ENCODE data around the gene KLHL3.

KLHL3 gene

GRCh38 chr5:137727623-137728022 is 8.3 kb downstream of the KLHL3 start:
- H3K4me3 ChIP-seq (replicated peaks in 1 of 2; ENCODE audit: low read depth in 2 of 2, low read length in 2 of 2): no peak overlapping the region
- TF ChIP-seq, protein P1, sequence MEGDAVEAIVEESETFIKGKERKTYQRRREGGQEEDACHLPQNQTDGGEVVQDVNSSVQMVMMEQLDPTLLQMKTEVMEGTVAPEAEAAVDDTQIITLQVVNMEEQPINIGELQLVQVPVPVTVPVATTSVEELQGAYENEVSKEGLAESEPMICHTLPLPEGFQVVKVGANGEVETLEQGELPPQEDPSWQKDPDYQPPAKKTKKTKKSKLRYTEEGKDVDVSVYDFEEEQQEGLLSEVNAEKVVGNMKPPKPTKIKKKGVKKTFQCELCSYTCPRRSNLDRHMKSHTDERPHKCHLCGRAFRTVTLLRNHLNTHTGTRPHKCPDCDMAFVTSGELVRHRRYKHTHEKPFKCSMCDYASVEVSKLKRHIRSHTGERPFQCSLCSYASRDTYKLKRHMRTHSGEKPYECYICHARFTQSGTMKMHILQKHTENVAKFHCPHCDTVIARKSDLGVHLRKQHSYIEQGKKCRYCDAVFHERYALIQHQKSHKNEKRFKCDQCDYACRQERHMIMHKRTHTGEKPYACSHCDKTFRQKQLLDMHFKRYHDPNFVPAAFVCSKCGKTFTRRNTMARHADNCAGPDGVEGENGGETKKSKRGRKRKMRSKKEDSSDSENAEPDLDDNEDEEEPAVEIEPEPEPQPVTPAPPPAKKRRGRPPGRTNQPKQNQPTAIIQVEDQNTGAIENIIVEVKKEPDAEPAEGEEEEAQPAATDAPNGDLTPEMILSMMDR (IDR thresholded peaks at IDR 0.05; ENCODE audit: low read depth, low read length): no peak
- DNase-seq (ENCODE audit: low read depth in 2 of 2): no peak

DNA sequence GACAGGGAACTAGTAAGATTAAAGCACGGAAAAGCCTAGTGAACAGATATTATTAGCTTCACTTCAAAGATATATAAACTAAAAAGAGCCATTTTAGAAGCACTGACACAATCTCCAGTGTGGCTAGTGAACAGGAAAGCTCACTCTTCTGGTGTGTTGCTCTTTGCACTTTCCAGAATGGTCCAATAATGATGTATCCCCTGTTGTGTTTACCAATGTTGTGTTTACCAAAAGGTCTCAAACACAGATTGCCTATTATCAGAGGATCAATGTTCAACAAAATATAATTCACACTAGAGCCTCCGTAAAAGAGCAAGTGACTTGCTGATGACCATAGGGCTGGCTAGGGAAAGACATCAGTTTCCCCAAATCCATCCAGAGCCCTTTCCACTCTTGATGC is 11.6 kb downstream of the KLHL3 start:
- TF ChIP-seq, protein P1 (IDR thresholded peaks at IDR 0.05; ENCODE audit: low read depth, low read length): no peak
- no peak for DNase-seq (ENCODE audit: low read depth in 2 of 2)
- H3K4me3 ChIP-seq (replicated peaks in 1 of 2; ENCODE audit: low read depth in 2 of 2, low read length in 2 of 2): no peak overlapping the region

- no peak overlapping the region for H3K4me3 ChIP-seq (replicated peaks in 1 of 2; ENCODE audit: low read depth in 2 of 2, low read length in 2 of 2)
- no peak for DNase-seq (ENCODE audit: low read depth in 2 of 2)
- TF ChIP-seq, protein P1 (IDR thresholded peaks at IDR 0.05; ENCODE audit: low read depth, low read length): no peak
These were observed 17.3 kb downstream of the KLHL3 start for GRCh38 chr5:137718611-137719010.

- no peak for DNase-seq (ENCODE audit: low read depth in 2 of 2)
- no peak overlapping the region for H3K4me3 ChIP-seq (replicated peaks in 1 of 2; ENCODE audit: low read depth in 2 of 2, low read length in 2 of 2)
- TF ChIP-seq, protein P1 (IDR thresholded peaks at IDR 0.05; ENCODE audit: low read depth, low read length): no peak
These were observed 19.6 kb downstream of the KLHL3 start for GRCh38 chr5:137716337-137716736.

DNA sequence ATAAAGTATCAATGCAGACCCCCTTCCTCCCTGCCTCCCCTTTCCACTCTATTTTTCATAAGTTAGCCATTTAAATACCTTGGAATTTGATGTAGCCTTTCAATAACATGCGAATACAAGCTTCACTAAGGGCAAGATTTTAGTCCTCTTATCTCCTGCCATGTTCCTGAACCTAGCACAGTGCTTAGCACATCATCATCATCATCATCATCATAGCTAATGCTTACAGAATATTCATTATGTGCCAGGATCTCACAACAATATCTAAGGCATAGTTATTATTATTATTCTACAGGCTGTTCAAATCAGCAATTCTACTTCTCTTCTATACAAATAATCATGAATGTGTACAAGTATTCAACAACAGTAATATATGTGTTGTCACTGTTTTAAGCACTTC is 20.4 kb downstream of the KLHL3 start:
- TF ChIP-seq, protein P1 (IDR thresholded peaks at IDR 0.05; ENCODE audit: low read depth, low read length): no peak
- no peak overlapping the region for H3K4me3 ChIP-seq (replicated peaks in 1 of 2; ENCODE audit: low read depth in 2 of 2, low read length in 2 of 2)
- no peak for DNase-seq (ENCODE audit: low read depth in 2 of 2)

DNA sequence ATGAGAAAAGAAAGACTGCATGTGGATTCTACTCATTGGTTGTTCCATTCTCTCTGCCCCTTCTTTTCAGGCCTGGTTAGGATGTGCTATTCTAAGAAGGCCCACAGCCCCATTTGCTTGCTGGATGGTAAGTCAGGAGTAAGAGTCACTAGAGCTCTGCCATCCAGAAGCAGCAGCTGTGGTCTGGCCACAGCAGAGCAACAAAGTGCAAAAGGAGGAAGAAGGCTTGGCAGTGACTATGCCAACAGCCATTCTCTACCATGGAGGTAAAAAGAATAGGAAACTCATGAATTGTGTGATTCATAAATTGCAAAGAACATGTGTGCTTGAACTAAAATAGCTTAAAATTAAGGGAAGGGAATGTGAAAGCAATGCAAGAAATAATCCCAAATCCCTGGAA is 20.9 kb downstream of the KLHL3 start:
- TF ChIP-seq, protein P1 (IDR thresholded peaks at IDR 0.05; ENCODE audit: low read depth, low read length): no peak
- no peak for DNase-seq (ENCODE audit: low read depth in 2 of 2)

DNA sequence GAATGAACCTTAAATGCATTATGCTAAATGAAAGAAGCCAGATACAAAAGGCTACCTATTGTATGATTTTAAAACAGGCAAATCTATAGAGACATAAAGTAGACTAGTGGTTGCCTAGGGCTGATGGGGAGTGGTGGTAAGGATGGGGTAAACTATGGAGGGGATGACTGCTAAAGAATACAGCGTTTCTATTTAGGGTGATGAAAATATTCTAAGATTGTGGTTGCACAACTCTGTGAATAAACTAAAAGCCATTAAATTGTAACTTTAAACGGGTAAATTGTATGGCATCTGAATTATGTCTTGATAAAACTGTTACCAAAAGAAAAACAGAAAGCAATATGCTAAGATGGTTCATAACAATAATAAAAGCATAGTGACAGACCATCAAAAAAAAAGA is 21.4 kb downstream of the KLHL3 start:
- DNase-seq (ENCODE audit: low read depth in 2 of 2): no peak
- no peak overlapping the region for H3K4me3 ChIP-seq (replicated peaks in 1 of 2; ENCODE audit: low read depth in 2 of 2, low read length in 2 of 2)
- TF ChIP-seq, protein P1 (IDR thresholded peaks at IDR 0.05; ENCODE audit: low read depth, low read length): no peak

More for the DNA sequence above, 20.9 kb downstream of the KLHL3 start:
- H3K4me3 ChIP-seq (replicated peaks in 1 of 2; ENCODE audit: low read depth in 2 of 2, low read length in 2 of 2): no peak overlapping the region

Data from cardiac fibroblast (primary cell).